NCI-H2029 treated with DMSO at 0.1 percent for 48 hours (cell line): ENCODE data around the gene EXOC3L4.

Source experiments
- DNase-seq: peaks from one replicate; lab custom pipeline; 2025; lab: John Stamatoyannopoulos, UW

The EXOC3L4 gene

DNA sequence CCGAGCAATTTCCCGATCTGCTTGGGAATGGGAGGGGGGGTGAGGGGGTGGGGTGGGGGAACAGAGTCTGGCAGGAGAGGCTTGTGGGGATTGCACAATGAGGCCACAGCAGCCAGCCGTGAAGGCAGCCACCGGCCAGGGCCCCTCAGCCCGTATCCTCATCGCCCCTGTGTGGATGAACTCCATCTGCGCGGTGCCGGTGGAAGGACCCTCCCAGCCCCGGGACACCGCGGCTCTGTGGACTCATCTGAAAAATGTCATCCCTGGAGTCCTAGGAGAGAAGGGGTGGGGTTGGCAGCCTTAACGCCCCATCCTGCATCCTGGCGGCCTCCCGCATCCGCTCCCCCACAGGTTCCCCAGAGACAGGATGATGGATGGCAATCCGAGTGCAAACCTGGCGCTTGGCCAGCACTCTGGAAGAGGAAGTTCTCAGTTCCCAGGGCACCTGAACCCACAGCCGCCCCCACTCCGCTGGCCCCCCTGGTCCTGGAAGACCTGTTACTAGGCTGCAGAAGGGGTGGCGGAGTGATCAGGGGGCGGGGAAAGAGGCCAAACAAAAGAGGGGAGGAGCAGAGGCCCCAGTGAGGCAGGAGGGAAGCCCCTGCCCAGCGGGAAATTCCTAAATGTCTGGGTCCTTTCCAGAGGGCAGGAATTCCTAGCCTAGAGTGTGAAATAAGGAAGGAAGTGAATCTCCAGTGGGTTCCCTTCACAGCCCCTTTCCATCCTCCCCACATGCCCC is 27.5 kb downstream of the EXOC3L4 start:
- no peak for DNase-seq

DNA sequence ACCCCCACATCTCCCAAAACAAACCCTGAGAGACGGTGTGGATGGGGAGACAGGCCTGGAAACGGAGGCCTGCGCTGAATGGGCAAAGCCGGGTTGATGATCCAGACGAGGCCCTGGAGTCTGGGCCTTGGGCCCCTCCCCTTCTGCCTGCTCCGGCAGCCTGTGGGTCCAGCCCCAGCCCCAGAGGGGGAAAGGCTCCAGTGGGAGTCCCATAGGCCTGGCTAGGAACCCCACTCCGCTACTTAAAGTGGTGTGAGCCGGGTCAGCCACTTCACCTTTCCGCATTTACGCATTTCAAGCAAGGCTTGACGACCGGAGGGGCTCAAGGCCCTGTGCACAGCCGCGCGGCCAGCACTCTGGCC is 28.0 kb downstream of the EXOC3L4 start:
- no peak for DNase-seq

DNA sequence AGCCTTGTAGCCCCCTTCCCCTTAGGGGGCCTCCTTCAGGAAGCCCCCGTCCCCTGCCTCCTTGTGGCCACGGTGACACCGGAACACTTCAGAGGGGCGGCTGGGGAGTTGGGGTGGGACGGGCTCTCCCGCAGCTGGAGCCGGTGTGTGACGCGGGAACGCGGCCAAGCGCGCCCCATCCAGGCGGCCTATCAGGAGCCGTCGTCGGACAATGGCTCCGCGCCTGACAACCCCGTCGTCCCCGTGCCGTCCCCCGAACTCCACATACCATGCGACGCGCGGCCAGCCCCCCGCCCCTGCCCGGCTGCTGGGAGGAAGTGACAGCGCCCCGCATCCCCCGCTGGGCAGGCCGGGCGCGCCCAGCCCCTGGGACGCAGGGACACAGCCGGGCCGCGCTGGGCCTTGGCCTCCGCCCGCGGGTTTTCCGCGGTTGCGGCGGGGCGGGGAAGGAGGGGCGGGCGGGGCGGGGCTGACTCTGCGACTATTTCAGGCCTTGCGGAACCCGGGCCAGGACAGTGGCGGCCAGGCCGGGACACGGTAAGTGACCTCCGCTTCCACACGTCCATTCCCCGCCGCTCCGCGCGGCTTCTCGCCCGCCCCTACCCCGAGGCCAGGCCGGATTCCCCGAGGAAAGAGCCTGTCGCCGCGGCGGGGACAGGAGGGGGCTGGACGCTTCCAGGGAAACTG is 28.6 kb downstream of the EXOC3L4 start, which contains the start of gene TNFAIP2:
Gene TNFAIP2 (plus strand): TSS at position 515 of the 687 bp plus-strand sequence. CDS start 2,997 bp downstream, outside the sequence.
- DNase-seq = no peak

DNA sequence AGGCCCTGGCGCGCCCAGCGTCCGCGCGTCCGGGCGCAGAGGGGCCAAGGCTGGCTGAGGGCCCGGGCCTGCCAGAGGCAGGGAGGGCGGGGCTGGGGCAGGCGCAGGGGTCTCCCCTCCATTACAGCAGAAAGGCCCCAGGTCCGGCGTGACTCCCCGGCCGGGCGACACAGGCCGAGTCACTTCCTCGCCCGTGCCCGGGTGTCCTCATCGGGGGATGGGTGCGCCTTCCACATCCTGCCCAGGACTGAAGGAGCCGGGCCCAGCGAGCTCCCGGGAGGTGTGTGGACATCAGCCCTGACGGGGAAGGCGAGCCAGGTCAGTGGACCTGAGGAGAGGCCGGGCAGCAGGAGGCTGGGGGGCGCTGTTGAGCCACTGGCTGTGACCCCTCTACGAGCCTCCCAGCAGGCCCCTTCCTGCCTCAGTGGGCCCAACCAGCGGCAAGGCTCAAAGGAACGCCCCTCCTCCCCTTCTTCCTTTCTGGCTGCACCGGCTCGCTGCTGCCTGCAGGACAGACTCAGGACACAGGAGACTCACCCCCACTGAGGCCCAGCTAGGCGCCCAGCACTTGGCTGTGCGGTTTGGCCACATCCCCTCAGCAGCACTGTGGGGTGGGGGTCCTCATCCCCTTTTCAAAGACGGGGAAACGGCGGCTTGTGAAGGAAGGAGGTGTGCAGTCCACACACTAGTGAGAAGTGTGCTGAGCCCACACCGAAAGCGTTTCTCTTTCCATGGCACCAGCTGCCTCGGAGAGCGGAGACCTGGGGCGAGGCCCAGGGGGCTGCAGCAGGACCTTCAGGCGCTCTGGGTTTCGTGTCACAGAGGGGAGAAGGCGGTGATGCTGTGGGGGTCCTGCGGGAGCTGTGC is 29.3 kb downstream of the EXOC3L4 start:
- no peak for DNase-seq

DNA sequence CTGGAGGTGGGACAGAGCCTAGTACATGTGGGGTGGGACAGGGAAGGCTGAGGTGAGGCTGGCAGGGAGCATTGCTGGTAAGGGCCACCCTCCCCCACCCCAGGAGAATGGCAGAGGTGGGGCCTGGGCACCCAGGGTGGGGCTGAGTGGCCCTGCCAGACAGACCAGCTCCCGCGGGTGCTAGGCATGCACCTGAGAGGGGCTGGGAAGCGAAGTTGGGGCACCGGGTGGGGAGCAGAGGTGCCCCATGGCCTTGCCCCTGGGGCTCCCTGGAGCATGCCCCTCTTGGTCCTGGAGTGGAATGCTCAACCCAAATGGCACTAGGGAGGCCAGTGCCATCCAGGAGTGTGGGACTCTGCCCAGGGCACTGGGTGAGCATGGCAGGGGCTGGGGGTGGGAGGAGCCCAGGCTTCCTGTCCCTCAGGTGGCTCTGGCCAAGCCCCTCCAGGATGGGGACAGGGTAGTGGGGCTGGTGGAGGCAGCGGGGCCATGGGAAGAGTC is 30.0 kb downstream of the EXOC3L4 start:
- DNase-seq = no peak

DNA sequence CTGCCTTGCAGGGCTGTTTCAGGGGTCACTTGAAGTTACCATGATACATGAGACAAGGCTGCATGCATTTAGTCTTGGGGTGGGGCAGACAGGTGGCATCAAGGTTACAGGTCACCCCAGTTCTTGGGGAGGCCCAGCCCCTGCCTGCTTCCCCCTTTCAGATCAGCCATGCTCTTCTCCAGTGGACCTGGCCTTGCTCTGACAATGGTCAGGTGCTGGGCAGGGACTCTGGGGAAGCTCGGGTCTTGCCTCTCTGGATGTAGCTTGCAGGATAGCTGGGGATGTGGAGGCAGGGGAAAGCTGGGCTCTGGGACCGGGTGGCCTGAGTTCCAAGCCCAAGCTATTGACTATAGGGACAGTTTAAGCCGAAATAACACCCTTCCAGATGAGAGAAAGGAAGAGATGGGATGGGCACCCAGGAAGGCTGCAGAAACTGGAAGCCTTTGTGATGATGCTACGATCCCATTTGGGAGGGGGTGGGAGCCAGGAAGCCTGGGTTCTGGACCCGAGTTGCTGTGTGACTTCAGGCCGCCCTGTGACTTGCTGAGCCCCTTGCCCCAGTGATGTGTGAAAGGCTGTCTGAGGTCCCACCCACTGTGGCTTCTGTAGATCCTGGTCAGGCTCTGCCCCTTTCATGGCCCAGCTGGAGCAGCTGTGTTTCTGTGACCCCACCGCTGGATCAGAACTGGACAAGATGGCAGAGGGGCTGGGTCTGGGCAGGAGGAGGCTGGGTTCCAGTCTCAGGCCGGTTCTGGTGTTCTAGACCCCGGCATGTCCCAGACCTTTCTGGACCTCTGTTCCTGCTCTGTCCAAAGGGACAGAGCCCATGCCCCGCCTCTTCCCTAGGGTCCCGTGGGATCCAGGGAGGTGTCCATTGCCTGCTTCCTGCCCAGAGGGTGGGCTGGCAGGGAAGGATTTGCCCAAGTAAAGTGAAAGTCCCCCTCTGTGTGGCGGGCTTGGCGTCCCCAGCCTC is 30.9 kb downstream of the EXOC3L4 start:
- no peak for DNase-seq

DNA sequence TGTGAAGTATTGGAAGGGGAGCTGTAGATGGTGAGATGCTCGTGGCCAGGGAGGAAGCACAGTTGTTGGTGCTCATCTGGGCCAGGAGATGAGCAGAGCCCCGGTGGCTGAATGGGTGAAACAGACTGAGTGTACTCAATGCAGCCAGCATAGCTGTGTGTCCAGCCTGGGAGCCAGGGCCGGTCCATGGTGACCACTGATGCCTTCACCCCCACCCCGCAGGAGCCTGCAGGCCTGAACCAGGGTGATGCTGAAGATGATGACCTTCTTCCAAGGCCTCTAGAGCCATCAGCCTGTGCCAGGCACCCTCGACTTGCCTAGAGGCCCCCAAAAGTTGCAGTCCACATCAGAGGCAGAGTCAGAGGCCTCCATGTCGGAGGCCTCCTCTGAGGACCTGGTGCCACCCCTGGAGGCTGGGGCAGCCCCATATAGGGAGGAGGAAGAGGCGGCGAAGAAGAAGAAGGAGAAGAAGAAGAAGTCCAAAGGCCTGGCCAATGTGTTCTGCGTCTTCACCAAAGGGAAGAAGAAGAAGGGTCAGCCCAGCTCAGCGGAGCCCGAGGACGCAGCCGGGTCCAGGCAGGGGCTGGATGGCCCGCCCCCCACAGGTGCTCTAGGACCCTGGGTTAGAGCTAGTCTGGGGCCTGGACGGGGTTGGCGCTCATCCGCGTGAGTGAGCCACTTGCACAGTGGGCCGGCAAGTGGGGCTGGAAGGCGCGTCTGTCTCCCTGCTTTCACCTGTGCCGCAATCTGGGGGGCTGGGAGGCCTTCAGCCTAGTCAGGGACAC is 31.8 kb downstream of the EXOC3L4 start:
- DNase-seq = no peak

DNA sequence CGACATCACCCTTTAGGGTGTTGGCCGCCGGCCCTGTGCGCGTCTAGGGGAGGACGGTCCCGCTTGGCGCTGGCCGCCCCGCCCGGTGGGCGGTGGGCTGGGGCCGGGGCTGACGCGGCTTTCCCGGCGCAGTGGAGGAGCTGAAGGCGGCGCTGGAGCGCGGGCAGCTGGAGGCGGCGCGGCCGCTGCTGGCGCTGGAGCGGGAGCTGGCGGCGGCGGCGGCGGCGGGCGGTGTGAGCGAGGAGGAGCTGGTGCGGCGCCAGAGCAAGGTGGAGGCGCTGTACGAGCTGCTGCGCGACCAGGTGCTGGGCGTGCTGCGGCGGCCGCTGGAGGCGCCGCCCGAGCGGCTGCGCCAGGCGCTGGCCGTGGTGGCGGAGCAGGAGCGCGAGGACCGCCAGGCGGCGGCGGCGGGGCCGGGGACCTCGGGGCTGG is 32.4 kb downstream of the EXOC3L4 start:
- no peak for DNase-seq

DNA sequence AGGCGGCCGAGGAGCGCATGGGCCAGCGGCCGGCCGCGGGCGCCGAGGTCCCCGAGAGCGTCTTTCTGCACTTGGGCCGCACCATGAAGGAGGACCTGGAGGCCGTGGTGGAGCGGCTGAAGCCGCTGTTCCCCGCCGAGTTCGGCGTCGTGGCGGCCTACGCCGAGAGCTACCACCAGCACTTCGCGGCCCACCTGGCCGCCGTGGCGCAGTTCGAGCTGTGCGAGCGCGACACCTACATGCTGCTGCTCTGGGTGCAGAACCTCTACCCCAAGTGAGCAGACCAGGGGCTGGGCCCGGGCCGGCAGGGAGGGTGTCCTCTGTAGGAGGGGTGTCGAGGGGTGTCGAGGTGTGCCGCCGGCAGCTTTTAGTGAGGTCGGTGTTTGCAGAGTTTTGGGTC is 32.8 kb downstream of the EXOC3L4 start:
- DNase-seq = no peak

DNA sequence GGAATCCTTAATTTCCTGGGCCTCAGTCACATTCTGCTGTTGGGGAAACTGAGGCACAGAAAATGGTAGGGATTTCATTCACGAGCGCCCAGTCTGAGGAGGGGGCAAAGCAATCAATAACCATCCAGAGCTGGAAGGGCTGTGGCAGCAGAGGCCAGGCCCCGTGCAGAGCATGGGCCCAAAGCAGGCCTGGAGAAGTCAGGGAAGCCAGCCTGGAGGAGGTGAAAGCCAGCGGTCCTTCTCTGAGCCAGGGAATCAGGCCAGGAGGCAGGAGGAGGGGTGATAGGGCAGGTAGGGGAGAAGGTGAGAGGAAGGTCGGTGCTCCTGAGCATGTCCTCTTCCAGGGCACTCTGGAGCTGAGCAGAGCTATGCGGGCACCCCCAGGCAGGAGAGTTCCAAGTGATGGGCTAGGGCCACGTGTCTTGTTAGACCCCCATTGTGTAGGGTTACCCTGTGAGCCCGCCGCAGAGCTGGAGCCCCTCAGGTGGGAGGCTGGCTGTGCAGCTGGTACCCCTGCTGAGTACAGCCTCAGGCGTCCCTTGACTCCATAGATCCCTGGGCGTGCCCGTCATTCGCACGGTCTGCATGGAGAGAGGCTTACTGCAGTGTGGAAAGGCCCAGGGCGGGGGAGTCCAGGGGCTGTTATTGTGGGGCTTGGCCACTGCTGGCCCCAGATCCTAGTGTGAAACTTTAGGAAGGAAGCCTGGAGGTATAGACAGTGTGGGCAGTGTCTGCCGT is 33.5 kb downstream of the EXOC3L4 start:
- no peak for DNase-seq

DNA sequence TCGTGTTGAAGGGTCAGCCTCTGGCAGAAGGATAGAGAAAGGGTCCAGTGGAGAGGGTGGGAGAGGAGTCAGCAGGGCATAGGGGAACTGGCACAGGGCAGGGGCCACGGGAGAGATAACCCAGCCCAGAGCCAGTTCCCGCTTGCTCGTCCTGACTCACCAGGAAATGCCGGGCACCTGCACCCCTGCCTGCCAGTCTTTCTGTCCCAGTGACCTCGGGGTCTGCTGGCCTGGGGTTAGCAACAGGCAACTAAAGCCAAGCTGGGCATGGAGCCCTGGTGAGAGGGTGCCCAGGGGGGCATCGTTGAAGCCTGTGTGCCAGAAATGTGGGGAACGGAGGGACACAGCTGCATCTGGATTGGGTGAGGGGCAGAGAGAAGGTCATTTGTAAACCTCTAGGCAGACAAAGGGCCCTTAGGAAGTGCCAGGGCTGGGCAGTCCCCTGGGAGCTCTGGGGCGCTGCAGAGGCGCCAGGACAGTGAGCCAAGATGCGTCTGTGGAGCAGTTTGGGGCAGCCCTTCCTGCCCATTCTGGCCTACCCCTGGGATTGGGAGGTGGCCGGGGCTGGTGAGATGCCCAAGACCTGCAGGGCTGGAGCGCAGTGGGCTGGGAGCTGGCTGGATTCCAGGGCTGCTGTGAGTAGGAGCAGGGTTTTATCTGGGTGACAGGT is 34.2 kb downstream of the EXOC3L4 start:
- no peak for DNase-seq

DNA sequence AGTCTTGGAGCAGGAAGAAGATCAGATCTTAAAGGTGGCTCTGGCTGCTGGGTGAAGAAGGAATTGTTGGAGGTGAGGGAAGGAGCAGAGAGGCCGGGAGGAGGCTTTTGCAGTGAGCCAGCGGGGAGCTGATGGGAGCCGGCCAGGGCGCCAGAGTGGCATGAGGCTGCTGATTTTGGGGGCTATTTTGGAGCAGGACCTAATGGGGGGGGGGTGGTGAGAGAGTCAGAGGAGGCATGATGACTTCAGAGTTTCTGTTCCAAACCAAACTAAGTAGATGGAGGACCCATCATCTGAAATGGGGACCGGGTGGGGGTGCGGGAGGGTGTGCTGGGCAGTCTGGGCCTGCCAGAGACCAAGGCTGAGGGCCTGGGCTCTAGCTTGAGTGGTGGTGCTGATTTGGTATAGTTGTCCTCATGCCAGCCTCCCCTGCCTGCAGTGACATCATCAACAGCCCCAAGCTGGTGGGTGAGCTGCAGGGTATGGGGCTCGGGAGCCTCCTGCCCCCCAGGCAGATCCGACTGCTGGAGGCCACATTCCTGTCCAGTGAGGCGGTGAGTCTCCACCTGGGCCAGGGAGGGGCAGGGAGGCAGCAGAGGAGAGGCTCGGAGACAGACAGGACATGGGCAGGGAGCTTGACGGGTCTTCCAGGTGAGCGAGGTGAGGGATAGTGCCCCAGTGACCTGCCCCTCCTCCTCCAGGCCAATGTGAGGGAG is 34.9 kb downstream of the EXOC3L4 start:
- no peak for DNase-seq

DNA sequence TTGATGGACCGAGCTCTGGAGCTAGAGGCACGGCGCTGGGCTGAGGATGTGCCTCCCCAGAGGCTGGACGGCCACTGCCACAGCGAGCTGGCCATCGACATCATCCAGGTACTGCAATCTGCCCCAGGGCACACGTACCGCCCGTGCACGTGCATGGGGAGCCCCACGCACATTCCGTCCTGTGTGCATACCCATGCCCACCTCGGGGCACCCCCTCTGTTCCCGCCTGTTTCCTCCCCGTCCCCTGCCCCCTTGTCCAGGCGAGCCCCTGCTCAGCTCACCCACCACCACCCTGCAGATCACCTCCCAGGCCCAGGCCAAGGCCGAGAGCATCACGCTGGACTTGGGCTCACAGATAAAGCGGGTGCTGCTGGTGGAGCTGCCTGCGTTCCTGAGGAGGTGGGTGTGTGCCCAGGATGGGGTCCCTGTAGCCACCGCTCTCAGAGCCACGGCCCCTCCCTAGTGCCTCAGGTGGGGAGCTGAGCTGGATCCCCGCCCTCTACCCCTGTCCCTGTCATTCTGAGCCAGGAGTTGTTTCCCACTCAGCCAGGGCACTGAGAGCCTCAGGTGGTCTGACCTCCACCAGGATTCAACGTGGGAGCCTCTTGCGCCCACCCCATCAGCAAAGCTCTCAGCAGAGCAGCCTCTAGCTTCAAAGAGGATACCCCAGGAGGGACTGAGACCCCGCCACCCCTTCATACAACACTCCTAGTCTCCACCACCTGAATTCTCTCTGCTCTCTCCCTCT is 35.7 kb downstream of the EXOC3L4 start:
- DNase-seq = no peak

DNA sequence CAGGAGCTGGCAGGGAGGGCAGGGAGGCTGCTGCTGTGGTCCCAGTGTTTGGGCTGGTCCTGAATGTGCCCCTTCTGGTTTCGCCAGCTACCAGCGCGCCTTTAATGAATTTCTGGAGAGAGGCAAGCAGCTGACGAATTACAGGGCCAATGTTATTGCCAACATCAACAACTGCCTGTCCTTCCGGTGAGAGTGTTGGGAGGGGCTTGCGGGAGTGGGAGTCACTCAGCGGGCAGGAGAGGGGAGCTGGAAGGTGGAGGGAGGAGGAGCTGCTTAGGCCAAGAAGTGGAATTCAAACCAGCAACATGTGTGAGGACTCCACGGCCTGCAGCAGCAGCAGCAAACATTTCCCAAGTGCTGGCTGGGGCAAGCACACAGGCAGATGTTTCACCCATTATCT is 36.4 kb downstream of the EXOC3L4 start:
- DNase-seq = peak; percentile 26

DNA sequence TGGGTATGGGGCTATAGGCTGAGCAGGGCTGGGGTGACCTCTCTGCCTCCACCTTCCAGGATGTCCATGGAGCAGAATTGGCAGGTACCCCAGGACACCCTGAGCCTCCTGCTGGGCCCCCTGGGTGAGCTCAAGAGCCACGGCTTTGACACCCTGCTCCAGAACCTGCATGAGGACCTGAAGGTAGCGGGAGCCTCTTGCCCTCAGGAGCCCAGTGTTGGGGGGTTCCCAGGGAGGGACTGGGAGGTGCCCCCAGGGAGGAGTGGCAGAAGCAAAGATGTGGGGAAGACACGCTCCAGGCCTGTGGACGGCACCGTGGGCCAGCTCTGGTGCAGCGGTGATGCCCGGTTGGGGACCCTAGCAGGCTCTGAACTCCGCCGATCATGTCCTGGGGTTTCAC is 37.1 kb downstream of the EXOC3L4 start:
- no peak for DNase-seq

DNA sequence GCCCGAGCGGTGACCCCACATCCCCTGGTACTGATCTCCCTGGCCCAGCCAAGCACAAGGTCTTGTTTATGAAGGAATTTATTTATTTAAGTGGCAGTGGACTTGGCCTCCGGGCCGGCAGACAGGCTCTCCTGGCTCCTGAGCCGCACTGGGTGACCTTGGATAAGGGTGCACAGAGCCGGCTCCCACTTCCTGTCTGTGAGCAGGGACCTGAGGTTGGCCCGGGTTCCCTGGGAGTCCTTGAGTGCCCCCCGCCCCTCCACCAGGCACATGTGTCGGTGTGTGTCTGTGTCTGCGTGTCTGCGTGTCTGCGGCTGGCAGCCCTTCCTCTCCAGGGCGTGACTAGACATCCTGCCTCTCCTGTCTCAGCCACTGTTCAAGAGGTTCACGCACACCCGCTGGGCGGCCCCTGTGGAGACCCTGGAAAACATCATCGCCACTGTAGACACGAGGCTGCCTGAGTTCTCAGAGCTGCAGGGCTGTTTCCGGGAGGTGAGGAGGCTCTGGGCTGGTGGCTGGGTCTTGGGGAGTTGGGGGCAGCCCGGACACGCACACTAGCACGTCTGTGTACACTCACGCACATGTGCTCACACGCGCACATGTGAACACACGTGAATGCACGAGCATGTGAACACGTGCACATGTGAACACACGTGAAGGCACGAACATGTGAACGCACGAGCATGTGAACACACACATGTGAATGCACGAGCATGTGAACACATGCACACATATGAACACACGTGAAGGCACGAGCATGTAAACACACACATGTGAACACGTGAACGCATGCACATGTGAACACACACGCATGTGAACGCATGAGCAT is 38.1 kb downstream of the EXOC3L4 start:
- no peak for DNase-seq
